ENCODE results near the gene SH3BP5L.

The SH3BP5L gene

GRCh38 chr1:248825909-248826760 lies at the start of gene SH3BP5L:
TSS of gene SH3BP5L (minus strand) at chr1:248825915. CDS start at chr1:248824935, 980 bp downstream.
- peak; percentile 80 for DNase-seq (ENCODE audit: low read depth)

- peak; percentile 73 for DNase-seq (ENCODE audit: low read depth)
Observed at GRCh38 chr1:248873993-248874533, 48.3 kb upstream of the SH3BP5L start.

GRCh38 chr1:248873409-248873992 lies 47.8 kb upstream of the SH3BP5L start:
- peak; percentile 85 for DNase-seq (ENCODE audit: low read depth)

- no peak for DNase-seq (ENCODE audit: low read depth)
Observed at GRCh38 chr1:248872752-248873408, 47.2 kb upstream of the SH3BP5L start.

GRCh38 chr1:248871837-248872401 lies 46.2 kb upstream of the SH3BP5L start:
- DNase-seq (ENCODE audit: low read depth) = no peak

- DNase-seq (ENCODE audit: low read depth) = peak; percentile 63
Observed at GRCh38 chr1:248862998-248863881, 37.5 kb upstream of the SH3BP5L start.

- no peak for DNase-seq (ENCODE audit: low read depth)
Observed at GRCh38 chr1:248862695-248862997, 36.9 kb upstream of the SH3BP5L start.

GRCh38 chr1:248861616-248862015 lies 35.9 kb upstream of the SH3BP5L start:
- no peak for DNase-seq (ENCODE audit: low read depth)

GRCh38 chr1:248860007-248860406 lies 34.3 kb upstream of the SH3BP5L start:
- no peak for DNase-seq (ENCODE audit: low read depth)

- DNase-seq (ENCODE audit: low read depth) = peak; percentile 90
Observed at GRCh38 chr1:248858891-248859889, 33.5 kb upstream of the SH3BP5L start, which contains the start of gene ZNF692. TSS of gene ZNF692 (minus strand) at chr1:248859085. CDS start at chr1:248858309, 776 bp downstream.

GRCh38 chr1:248858096-248858890 lies 32.6 kb upstream of the SH3BP5L start:
- no peak for DNase-seq (ENCODE audit: low read depth)

- no peak for DNase-seq (ENCODE audit: low read depth)
Observed at GRCh38 chr1:248857749-248858095, 32.0 kb upstream of the SH3BP5L start.

- DNase-seq (ENCODE audit: low read depth) = no peak
Observed at GRCh38 chr1:248857201-248857600, 31.5 kb upstream of the SH3BP5L start.

GRCh38 chr1:248856176-248856575 lies 30.5 kb upstream of the SH3BP5L start:
- no peak for DNase-seq (ENCODE audit: low read depth)

- no peak for DNase-seq (ENCODE audit: low read depth)
Observed at GRCh38 chr1:248855580-248855979, 29.9 kb upstream of the SH3BP5L start.

GRCh38 chr1:248853663-248854375 lies 28.1 kb upstream of the SH3BP5L start:
- no peak for DNase-seq (ENCODE audit: low read depth)

- DNase-seq (ENCODE audit: low read depth) = no peak
Observed at GRCh38 chr1:248852481-248853405, 27.0 kb upstream of the SH3BP5L start.

- no peak for DNase-seq (ENCODE audit: low read depth)
Observed at GRCh38 chr1:248851390-248851789, 25.7 kb upstream of the SH3BP5L start.

All from stimulated activated CD8-positive, alpha-beta memory T cell treated with anti-CD3 and anti-CD28 coated beads, Interleukin-15, amount 100 ng/mL, for 1 hour (primary cell).